NCI-H2081 (cell line): ENCODE results near the gene VAC14.

Source experiments
- DNase-seq, 2 experiments: peaks; one replicate each; lab custom pipeline; 2025; lab: John Stamatoyannopoulos, UW

The VAC14 gene

GRCh38 chr16:70760221-70760620 lies 40.7 kb downstream of the VAC14 start:
- no peak for DNase-seq

- DNase-seq = no peak
Observed at GRCh38 chr16:70759666-70760065, 41.3 kb downstream of the VAC14 start.

- no peak for DNase-seq
Observed at GRCh38 chr16:70758786-70759185, 42.2 kb downstream of the VAC14 start.

GRCh38 chr16:70757183-70757582 lies 43.8 kb downstream of the VAC14 start:
- DNase-seq = no peak

GRCh38 chr16:70756071-70756470 lies 44.9 kb downstream of the VAC14 start:
- no peak for DNase-seq

GRCh38 chr16:70754851-70755600 lies 45.9 kb downstream of the VAC14 start:
- no peak for DNase-seq

- no peak for DNase-seq
Observed at GRCh38 chr16:70754371-70754770, 46.6 kb downstream of the VAC14 start.

- no peak for DNase-seq
Observed at GRCh38 chr16:70753694-70754325, 47.1 kb downstream of the VAC14 start.

GRCh38 chr16:70753228-70753627 lies 47.7 kb downstream of the VAC14 start:
- no peak for DNase-seq

GRCh38 chr16:70752426-70752825 lies 48.5 kb downstream of the VAC14 start:
- DNase-seq = no peak

GRCh38 chr16:70751593-70751992 lies 49.4 kb downstream of the VAC14 start:
- DNase-seq = no peak

GRCh38 chr16:70750893-70751467 lies 50.0 kb downstream of the VAC14 start:
- DNase-seq = no peak

- DNase-seq = peak in 1 of 2 experiments; percentile 9
Observed at GRCh38 chr16:70749681-70750601, 51.0 kb downstream of the VAC14 start.

- peak; percentile 41 to 62 for DNase-seq
Observed at GRCh38 chr16:70749006-70749678, 51.8 kb downstream of the VAC14 start.

GRCh38 chr16:70747703-70748631 lies 53.0 kb downstream of the VAC14 start:
- DNase-seq = no peak

GRCh38 chr16:70746708-70747424 lies 54.1 kb downstream of the VAC14 start:
- DNase-seq = peak; percentile 14 to 60

- DNase-seq = peak in 1 of 2 experiments; percentile 28
Observed at GRCh38 chr16:70746040-70746707, 54.8 kb downstream of the VAC14 start.

GRCh38 chr16:70745536-70746025 lies 55.4 kb downstream of the VAC14 start:
- no peak for DNase-seq

- no peak for DNase-seq
Observed at GRCh38 chr16:70744366-70744765, 56.6 kb downstream of the VAC14 start.
